ENCODE data around the gene FGFR4.

- no peak for TF ChIP-seq CTCF (conservative IDR thresholded peaks at IDR 0.05; ENCODE audit: low read depth in 2 of 2)
- no peak for TF ChIP-seq POLR2AphosphoS5 (IDR thresholded peaks at IDR 0.05; ENCODE audit: low read depth)
- no peak for TF ChIP-seq JUNB (IDR thresholded peaks at IDR 0.05; ENCODE audit: unreplicated experiment)
Measured at GRCh38 chr5:177067503-177067902, 19.2 kb upstream of the FGFR4 start.

Measured in GM23338 (cell line).